Measurements from ENCODE around the gene AURKAIP1.

DNA sequence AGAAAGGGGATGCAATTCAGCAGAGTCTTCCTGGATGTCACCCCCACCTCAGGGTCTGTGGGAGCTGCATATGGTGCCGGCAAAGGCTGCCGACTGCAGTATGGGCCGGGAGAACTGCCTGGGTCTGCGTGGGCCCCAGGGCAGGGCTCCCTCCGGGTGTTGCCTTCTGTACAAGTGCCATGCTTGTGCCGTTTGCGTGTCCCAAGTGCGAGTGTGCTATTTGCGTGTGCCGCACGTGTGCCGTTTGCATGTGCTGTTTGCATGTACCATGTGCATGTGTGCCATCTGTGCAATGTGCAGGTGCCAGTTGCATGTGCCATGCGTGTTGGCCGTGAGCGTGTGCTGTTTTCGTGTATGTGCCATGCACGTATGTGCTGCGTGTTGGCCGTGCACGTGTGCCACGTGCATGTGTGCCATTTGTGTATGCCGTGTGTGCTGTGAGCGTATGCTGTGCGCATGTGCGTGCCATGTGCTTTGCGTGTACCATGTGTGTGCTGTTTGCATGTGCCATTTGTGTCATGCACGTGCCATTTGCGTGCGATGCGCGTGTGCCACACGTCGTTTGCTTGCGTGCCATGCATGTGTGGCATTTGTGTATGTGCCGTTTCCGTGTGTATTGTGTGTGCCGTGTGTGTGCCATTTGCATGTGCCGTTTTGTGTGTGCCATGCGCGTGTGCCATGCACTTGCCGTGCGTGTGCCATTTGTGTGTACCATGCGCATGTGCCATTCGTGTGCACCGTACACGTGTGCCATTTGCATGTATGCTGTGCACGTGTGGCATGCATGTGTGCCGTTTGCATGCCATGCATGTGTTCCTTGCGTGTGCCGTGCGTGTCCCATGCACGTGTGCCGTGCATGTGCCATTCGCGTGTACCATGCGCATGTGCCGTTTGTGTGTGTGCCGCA, 45.5 kb downstream of the AURKAIP1 start:
- TF ChIP-seq CTCF (IDR thresholded peaks at IDR 0.05) (no peak), POLR2A (IDR thresholded peaks at IDR 0.05) (no peak)

Data from testis (tissue), 2 donors.